Myocyte (in vitro differentiated cells): ENCODE results near the gene BFSP2. TPM values are rescaled to one million over a fixed set of nuclear protein-coding genes. Genes with fewer than 3 reads are reported as not detected.
"Not testable (repeated sequence)": the region's sequence is repeated elsewhere in the genome, so short reads cannot be mapped to it uniquely, and the experiment has no call there.

Source experiments
- DNase-seq: peaks from one replicate; pipeline ENCODE4 v3.0.0-alpha.2; 2012; ENCODE audit warnings: low read depth
- total RNA-seq: library from RNA; depleted of rRNA; stranded (reverse); fragments of >200 nt; gene quantifications from 2 replicates; pipeline ENCODE4 v1.2.3, GENCODE V29; 2014

Gene BFSP2
- total RNA-seq, 1 donor from 2014 or later, result not detected

DNA sequence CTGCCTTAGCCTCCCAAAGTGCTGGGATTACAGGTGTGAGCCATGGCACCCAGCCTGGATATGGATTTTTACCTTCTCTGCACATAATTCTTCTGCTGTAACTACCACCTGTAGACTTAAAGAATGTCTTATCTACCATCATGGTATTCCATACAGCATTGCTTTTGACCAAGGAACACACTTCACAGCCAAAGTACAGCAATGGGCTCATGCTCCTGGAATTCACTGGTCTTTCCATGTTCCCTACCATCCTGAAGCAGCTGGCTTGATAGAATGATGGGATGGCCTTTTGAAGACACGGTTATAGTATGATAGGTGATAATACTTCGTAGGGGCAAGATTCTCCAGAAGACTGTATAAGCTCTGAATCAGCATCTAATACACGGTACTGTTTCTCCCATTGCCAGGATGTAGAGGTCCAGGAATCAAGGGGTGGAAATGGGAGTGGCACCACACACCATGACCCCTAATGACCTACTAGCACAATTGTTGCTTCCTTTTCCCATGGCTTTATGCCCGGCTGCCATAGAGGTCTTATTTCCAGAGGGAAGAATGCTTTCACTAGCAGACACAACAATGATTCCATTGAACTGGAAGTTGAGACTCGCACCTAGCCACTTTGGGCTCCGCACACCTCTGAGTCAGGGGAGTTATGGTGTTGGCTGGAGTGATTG is 112.7 kb downstream of the BFSP2 start:
- DNase-seq, result no peak

DNA sequence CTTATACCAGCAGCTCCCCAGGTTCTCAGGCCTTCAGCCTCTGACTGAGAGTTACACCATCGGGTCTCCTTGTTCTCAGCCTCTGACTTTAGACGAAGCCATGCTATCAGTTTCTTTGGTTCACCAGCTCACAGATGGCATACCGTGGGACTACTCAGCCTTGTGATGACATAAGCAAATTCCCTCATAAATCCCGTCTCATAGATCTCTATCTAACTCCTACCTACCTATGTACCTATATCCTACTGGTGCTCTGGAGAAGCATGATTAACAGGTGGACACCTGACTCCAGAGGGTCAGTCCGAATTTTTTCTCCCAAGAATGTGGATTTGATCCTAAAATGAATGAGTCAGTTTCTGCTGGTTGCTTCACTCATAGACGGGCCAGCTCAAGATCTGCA is 114.6 kb downstream of the BFSP2 start:
- DNase-seq, result no peak

GRCh38 chr3:133515127-133515526 is 115.3 kb downstream of the BFSP2 start:
- no peak for DNase-seq

DNA sequence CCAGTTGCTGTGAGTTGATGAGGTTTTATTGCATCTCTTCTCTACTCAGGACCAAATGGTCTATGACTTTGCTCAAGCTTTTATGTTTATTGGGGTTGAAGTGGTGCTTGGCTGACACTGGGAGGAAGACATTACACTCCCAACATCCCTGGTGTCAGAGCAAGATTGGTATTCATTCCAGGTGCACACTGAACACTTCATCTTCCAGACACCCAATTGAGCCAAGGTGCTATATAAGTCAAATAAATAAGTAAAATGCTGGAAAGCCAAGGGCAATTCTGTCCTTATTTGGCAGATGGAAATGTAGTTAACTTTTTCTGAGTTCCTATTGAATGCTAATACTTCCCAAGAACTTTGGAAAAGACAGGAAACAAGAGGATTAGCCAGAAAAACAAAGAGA is 120.4 kb downstream of the BFSP2 start:
- DNase-seq, result no peak

DNA sequence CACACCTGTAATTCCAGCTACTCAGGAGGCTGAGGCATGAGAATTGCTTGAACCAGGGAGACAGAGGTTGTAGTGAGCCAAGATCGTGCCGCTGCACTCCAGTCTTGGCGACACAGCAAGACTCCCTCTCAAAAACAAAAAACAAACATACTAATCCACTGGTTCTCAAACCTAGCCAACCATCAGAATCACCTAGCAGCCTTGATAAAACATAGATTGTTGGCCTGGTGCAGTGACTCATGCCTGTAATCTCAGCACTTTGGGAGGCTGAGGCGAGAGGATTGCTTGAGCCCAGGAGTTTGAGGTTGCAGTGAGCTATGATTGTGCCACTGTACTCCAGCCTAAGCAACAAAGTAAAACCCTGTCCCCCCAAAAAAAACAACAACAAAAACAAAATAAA is 121.1 kb downstream of the BFSP2 start:
- DNase-seq, result not testable (repeated sequence)

GRCh38 chr3:133521946-133522345 is 122.1 kb downstream of the BFSP2 start:
- no peak for DNase-seq

- not testable (repeated sequence) for DNase-seq
Observed at GRCh38 chr3:133523758-133524157, 123.9 kb downstream of the BFSP2 start.

Other genes starting within 250 kb of the BFSP2 start
- 396 and 434 TPM in 2 replicates for gene CDV3, start 173.6 kb downstream of the BFSP2 start, total RNA-seq